ENCODE data around the gene CXCL10. TPM values are rescaled to one million over a fixed set of nuclear protein-coding genes. Genes with fewer than 3 reads are reported as not detected.

CXCL10 gene
- total and polyA plus RNA-seq, 5 experiments from 2014 or later, result not detected

DNA sequence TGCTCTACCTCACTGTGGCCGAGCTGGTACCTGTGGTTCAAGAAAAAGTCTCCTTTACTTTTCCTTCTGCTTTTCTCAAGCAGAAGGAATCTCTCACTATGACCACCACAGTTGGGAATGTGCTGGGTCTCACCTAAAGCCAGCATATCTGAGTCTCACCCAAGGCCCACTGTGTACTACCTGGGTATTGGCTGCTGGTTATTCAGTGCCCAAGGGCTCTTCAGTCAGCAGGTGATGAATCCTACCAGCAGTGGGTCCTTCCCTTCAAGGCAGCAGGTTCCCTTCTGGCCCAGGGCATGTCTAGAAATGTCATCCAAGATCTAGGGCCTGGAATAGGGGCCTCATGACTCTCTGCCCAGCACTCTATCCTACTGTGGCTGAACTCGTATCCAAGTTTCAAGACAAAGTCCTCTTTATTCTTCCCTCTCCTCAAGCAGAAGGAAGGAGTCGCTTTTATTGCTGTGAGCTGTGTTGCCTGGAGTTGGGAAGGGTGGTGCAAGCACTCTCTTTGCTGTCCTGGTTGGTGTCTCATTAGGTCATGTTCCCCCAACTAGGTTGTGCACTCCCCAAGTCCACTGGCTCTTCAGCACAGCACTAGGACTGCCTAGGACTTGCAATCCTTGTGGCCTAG, 6.1 kb downstream of the CXCL10 start:
- H3K27ac Mint-ChIP-seq, result no peak overlapping the region
- H3K4me3 Mint-ChIP-seq, result no peak overlapping the region
- ATAC-seq, result no peak
- H3K36me3 Mint-ChIP-seq, result no peaks in the 10 kb centered on the region
- no peaks in the 10 kb centered on the region for H3K9me3 Mint-ChIP-seq
- POLR2A ChIA-PET, result no interaction called here
- DNase-seq, result no peak
- no peaks in the 10 kb centered on the region for H3K4me1 Mint-ChIP-seq
- peaks cover 0 to 1% (median 0%) of the 10 kb centered on the region in 5 donors for H3K27me3 Mint-ChIP-seq

DNA sequence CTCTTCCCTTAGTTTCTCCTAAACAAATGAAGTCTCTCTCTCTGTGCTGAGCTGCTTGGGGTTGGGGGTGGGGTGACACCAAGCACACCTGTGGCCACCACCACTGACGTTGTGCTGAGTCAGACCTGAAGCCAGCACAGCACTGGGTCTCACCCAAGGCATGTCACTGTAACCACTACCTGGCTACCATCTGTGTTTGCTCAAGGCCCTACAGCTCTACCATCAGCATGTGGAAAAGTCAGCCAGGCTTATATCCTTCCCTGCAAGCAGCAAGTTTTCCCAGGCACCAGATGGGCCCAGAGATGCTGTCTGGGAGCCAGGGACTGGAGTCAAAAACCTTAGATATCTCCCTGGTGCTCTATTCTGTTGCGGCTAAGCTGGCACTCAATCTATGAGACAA, 6.9 kb downstream of the CXCL10 start:
- ATAC-seq, result no peak
- H3K4me3 Mint-ChIP-seq, result no peak overlapping the region
- no peaks in the 10 kb centered on the region for H3K36me3 Mint-ChIP-seq
- no peaks in the 10 kb centered on the region for H3K9me3 Mint-ChIP-seq
- H3K27me3 Mint-ChIP-seq, result peaks cover 0 to 4% (median 0%) of the 10 kb centered on the region in 5 donors
- no peak for DNase-seq
- no peak overlapping the region for H3K27ac Mint-ChIP-seq
- POLR2A ChIA-PET, result no interaction called here
- H3K4me1 Mint-ChIP-seq, result no peaks in the 10 kb centered on the region

DNA sequence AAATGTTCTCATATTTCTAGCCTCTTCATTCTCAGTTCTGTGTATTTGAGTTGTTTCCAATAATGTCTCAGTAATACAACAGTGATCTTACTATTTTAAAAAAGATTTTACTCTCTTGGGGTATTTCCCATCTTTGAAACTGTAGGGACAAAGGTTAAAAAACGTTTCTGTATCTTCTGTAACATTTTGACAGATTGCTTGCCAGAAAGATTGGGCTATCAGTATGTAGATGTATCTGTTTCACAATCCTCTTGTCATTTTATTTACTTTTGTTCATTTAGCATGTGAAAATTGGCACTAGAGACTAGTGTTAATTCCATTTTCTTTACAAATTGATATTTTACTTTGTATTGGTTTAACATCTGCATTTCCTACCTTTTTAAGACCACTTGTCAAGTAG, 9.8 kb downstream of the CXCL10 start:
- H3K4me3 Mint-ChIP-seq, result no peak overlapping the region
- H3K27me3 Mint-ChIP-seq, result peaks cover 0 to 13% (median 2%) of the 10 kb centered on the region in 5 donors
- H3K36me3 Mint-ChIP-seq, result no peaks in the 10 kb centered on the region
- POLR2A ChIA-PET, result no interaction called here
- H3K4me1 Mint-ChIP-seq, result no peaks in the 10 kb centered on the region
- no peak for ATAC-seq
- H3K9me3 Mint-ChIP-seq, result no peaks in the 10 kb centered on the region
- no peak for DNase-seq
- H3K27ac Mint-ChIP-seq, result no peak overlapping the region

DNA sequence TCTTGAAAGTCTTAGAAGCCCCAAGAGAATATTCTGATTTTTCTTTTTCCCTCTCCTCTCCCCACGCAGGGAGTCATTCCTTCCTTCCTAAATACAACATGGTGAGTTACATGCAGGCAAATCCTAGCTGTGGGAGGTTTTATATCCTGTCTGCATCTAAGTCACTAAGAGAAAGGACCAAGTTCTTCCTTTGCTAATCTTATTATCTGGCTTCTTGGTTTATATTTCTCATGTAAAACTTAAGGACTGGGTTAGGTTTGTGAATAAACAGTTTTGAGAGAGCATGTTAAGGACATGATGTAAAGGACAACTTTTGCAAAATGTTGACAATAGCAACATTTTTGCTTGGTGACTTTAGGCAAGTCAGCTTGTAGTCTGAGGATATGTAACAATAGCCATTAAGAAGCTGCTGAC, 10.9 kb downstream of the CXCL10 start:
- H3K36me3 Mint-ChIP-seq, result no peaks in the 10 kb centered on the region
- DNase-seq, result no peak
- POLR2A ChIA-PET, result no interaction called here
- no peak for ATAC-seq
- no peak overlapping the region for H3K27ac Mint-ChIP-seq
- H3K27me3 Mint-ChIP-seq, result peaks cover 0 to 13% (median 2%) of the 10 kb centered on the region in 5 donors
- no peak overlapping the region for H3K4me3 Mint-ChIP-seq
- H3K9me3 Mint-ChIP-seq, result no peaks in the 10 kb centered on the region
- H3K4me1 Mint-ChIP-seq, result no peaks in the 10 kb centered on the region

DNA sequence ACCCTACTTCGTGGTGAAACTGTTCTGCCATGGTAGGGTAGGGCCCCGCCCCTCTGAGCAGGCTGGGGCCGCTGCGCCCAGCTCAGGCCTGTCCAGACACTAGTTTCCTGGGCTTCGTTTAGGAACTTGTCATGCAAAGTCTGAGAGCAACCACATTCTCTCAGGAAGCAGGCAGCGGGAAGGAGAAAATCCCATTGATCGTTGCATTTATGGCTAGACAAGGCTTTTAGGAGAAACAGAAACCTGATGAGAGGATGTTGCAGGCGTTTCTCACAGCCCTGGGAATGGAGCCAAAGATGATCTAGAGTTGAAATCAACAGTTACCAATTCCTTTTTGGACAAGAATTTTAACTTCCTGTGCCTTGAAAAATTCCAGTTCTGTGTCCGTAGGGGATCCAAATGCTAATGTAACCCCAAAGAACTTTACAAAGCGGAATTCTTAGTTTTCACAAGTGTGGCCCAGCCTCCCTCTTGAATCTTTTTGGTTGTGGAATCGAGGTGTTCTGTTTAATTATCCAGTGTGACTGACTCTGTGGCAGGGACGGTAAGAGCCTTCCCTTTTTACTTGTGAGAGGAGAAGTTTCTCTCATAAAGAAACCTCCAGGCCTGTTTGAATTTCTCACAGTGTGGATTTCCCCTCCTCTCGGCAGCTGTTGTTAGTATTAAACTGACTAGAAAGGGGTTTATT, 11.5 kb downstream of the CXCL10 start:
- DNase-seq (no peak), ATAC-seq (no peak)
- H3K9me3 Mint-ChIP-seq, result no peaks in the 10 kb centered on the region
- POLR2A ChIA-PET, result no interaction called here
- H3K4me3 Mint-ChIP-seq, result no peak overlapping the region
- H3K4me1 Mint-ChIP-seq, result no peaks in the 10 kb centered on the region
- H3K27ac Mint-ChIP-seq, result no peak overlapping the region
- no peaks in the 10 kb centered on the region for H3K36me3 Mint-ChIP-seq
- peaks cover 2 to 13% (median 5%) of the 10 kb centered on the region in 5 donors for H3K27me3 Mint-ChIP-seq

DNA sequence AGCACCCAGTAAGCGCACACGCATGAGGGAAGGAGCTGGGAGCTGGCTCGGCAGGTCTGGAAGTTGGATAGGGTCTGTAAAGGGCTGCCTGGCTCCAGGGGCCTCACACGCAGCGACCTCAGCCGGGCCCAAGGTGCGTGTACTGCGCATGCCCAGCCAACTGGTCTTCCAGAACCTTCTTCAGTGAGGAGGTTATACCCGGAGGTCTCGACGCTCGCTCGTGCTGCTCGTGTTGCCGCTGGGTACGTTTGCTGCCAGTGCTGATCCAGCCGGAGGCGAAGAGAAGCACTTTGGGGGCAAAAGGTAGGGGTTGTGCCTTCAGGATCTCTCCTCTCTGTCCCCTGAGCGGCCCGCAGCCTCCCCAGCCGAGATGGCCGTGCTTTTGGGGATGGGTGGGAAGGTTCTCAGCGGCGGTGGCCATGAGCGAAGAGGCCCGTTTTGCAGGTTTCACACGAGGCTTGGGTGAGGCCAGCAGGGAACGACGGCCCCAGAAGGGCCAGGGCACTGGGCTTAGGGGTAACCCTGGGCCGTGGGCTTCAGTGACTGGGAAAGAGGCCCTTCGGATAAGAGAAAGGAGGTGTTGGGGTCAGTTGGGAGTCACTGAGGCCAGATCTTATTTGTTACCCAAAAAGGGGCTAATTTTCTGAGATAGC, 12.2 kb downstream of the CXCL10 start:
- POLR2A ChIA-PET, result no interaction called here
- Mint-ChIP-seq H3K27me3 (peaks cover 2 to 13% (median 8%) of the 10 kb centered on the region in 5 donors), H3K4me1 (no peaks in the 10 kb centered on the region), H3K36me3 (no peaks in the 10 kb centered on the region), H3K9me3 (no peaks in the 10 kb centered on the region), H3K4me3 (no peak overlapping the region), H3K27ac (no peak overlapping the region)
- DNase-seq (no peak), ATAC-seq (no peak)

DNA sequence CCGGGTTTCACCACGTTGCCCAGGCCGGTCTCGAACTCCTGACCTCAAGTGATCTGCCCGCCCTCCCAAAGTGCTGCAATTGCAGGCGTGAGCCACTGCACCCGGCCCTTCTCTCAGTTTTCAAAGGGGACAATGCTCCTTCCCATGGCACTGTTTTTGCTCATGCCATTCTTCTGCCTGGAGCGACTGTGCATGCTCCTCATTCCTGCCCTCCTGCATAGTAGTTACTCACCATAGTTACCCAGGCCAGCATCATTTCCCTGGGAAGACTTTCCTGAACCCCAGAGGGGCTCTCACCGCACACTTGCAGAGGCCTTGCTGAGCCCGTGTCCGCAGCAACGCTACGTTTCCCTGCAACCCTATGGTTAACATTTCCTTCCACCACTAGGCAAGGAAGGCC, 12.7 kb downstream of the CXCL10 start:
- DNase-seq, result no peak
- Mint-ChIP-seq H3K27me3 (peaks cover 4 to 18% (median 12%) of the 10 kb centered on the region in 5 donors), H3K27ac (no peak overlapping the region), H3K4me1 (no peaks in the 10 kb centered on the region), H3K36me3 (no peaks in the 10 kb centered on the region), H3K9me3 (no peaks in the 10 kb centered on the region), H3K4me3 (no peak overlapping the region)
- POLR2A ChIA-PET, result no interaction called here
- ATAC-seq, result no peak

DNA sequence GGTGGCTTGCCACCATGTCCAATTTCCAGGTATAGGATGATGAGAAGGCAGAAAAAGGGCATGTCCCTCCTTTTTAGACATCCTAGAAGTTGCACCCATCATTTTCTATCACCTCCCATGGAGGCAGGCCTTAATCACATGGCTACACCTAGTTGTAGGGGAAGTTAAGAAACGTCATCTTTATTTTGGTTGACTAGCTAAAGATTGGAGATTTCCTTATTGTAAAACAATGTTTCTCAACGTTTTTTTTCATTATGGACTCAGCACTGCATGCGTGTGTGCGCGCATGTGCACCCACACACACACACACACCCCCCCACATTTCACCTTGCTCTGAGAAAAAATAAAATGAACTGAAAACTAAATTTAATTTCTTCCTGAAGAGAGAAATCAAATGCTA, 14.0 kb downstream of the CXCL10 start:
- Mint-ChIP-seq H3K36me3 (no peaks in the 10 kb centered on the region), H3K9me3 (no peaks in the 10 kb centered on the region), H3K4me1 (no peaks in the 10 kb centered on the region), H3K27ac (no peak overlapping the region), H3K4me3 (no peak overlapping the region), H3K27me3 (peaks cover 4 to 19% (median 13%) of the 10 kb centered on the region in 5 donors)
- no peak for DNase-seq
- ATAC-seq, result no peak
- POLR2A ChIA-PET, result no interaction called here

DNA sequence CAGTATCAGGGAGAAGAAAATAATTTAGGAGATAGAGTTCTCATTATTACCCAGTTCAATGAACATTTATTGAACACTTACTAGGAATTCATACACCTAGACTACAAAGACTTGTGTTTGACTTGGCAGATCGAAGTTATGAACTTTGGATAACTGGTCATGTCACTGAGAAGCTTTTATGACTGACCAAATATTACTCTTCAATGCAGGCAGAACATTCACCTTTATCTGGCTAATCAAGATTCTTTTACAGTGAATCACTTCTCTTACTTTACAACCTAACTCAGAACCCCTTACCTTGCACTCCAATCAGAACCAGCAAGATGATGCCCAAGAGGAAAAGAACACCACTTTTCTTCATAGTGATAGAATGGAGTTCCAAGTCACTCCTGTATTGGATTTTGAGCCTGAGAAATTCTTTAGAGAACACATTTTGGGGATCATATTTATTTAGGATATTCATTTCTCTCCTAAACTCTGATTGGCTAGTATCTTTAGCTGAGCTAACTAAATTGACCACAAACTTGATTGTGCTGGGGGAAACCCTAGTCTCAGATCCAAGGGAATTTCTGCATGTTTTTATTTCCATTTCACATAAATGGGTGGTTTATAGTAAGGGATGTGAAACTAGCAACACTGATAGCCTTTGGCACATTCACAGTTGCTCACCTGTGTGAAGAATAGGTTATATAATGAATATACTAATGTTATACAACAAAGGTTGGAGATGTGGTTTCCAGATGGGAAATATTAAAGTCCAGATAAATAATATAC, 16.0 kb downstream of the CXCL10 start, which contains the start of gene CXCL9:
Gene CXCL9 (minus strand): TSS at position 421 of the 774 bp plus-strand sequence. CDS start 60 bp downstream, at position 361.
- H3K36me3 Mint-ChIP-seq, result no peaks in the 10 kb centered on the region
- no peaks in the 10 kb centered on the region for H3K4me1 Mint-ChIP-seq
- no peak within 1 kb of the TSS for H3K27ac Mint-ChIP-seq
- no peak within 1 kb of the TSS for H3K4me3 Mint-ChIP-seq
- no peak for ATAC-seq
- H3K9me3 Mint-ChIP-seq, result no peaks in the 10 kb centered on the region
- peaks cover 6 to 26% (median 16%) of the 10 kb centered on the region in 5 donors for H3K27me3 Mint-ChIP-seq
- no peak for DNase-seq
- POLR2A ChIA-PET, result no interaction called here

DNA sequence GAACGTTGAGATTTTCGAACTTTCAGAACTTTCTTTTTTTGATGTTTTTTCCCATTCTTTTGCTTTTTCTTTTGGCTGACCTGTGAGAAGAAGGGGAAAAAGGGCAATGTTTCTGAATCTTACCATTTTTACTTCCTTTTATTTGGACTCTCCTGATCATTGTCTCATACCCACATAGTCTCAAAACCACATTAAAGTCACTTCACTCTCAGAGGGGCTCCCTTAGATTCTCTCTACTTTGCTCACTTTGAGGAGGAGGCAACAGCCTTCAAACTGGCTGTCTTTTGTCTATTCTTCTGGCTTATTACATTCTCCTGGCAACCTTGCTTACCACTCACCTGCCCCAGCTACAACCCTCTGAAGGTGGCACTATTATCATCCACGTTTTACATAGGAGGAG, 19.7 kb downstream of the CXCL10 start:
- DNase-seq, result no peak
- Mint-ChIP-seq H3K4me1 (no peaks in the 10 kb centered on the region), H3K4me3 (no peak overlapping the region), H3K36me3 (no peaks in the 10 kb centered on the region), H3K9me3 (no peaks in the 10 kb centered on the region), H3K27me3 (peaks cover 4 to 19% (median 13%) of the 10 kb centered on the region in 5 donors), H3K27ac (no peak overlapping the region)
- ATAC-seq, result no peak
- POLR2A ChIA-PET, result no interaction called here

DNA sequence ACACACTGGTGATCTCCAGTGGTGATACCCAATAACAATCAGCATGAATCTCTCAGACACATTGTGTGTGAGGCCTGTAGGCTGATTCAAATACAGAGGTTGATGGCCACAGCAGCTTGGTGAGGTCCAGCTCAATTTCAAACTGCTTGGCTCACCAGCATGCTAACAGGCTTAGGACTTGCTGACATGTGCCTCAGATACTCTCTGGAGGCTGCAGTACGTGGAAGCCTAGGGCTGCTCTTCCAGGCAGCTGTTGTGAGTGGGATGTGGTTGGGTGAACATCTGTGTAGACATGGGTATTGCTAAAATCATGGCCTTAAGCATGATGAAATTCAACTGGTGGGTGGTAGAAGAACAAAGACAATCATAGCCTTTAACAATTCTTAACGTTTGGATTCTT, 20.3 kb downstream of the CXCL10 start:
- H3K4me1 Mint-ChIP-seq, result no peaks in the 10 kb centered on the region
- POLR2A ChIA-PET, result no interaction called here
- H3K27ac Mint-ChIP-seq, result no peak overlapping the region
- no peaks in the 10 kb centered on the region for H3K36me3 Mint-ChIP-seq
- no peak overlapping the region for H3K4me3 Mint-ChIP-seq
- DNase-seq (no peak), ATAC-seq (no peak)
- H3K9me3 Mint-ChIP-seq, result no peaks in the 10 kb centered on the region
- peaks cover 4 to 19% (median 13%) of the 10 kb centered on the region in 5 donors for H3K27me3 Mint-ChIP-seq

DNA sequence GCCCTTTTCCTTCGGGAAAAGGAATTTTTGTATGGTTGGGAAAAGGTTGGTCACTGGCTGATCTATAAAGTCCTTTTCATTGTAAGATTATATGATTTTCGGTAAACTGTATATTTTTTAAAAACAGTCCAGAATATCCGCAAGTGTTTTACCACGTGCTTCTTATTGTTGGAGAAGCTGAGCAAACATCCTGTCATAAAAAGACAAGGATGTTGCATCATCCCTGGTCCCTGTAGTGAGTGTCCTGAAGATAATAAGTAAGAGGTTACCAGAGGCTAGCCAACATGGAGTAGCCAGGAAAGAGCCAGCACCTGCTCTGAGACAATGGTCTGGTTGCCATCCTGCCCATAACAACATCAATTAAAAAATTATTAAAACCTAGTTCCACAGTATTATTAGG, 21.1 kb downstream of the CXCL10 start:
- no peak overlapping the region for H3K4me3 Mint-ChIP-seq
- H3K4me1 Mint-ChIP-seq, result no peaks in the 10 kb centered on the region
- no peaks in the 10 kb centered on the region for H3K36me3 Mint-ChIP-seq
- ATAC-seq, result no peak
- no peak for DNase-seq
- POLR2A ChIA-PET, result no interaction called here
- no peaks in the 10 kb centered on the region for H3K9me3 Mint-ChIP-seq
- H3K27me3 Mint-ChIP-seq, result peaks cover 4 to 17% (median 13%) of the 10 kb centered on the region in 5 donors
- no peak overlapping the region for H3K27ac Mint-ChIP-seq

DNA sequence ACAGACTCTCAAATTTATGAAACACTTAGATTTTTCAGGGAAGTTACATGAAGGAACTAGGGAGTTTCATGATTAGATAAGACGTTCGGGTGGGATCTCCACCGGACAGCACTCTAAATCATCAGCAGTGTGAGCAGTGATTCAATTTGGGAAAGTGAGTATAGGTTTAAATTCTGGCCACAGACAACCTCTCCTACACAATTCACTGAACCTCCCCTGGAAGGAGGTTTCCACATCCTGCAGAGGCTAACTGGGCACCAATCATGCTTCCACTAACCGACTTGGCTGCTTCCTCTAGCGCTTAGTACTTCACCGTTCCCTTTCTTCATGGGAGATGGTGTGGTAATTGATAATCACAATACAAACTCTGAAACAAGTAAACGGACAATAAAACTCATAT, 21.6 kb downstream of the CXCL10 start:
- DNase-seq, result no peak
- POLR2A ChIA-PET, result no interaction called here
- Mint-ChIP-seq H3K36me3 (no peaks in the 10 kb centered on the region), H3K27me3 (peaks cover 4 to 13% (median 10%) of the 10 kb centered on the region in 5 donors), H3K4me1 (no peaks in the 10 kb centered on the region), H3K4me3 (no peak overlapping the region), H3K27ac (no peak overlapping the region), H3K9me3 (no peaks in the 10 kb centered on the region)
- no peak for ATAC-seq
